HL-60 (cell line): ENCODE data around the gene CENPX.

ENCODE experiments used
- GABPA ChIP-seq: IDR thresholded peaks from 2 replicates; pipeline ENCODE4 v1.6.1; 2012; ENCODE audit warnings: low read depth
- POLR2AphosphoS5 ChIP-seq: IDR thresholded peaks from 2 replicates; pipeline ENCODE4 v1.6.1; 2012; ENCODE audit warnings: low read depth
- SPI1 ChIP-seq: IDR thresholded peaks from 2 replicates; pipeline ENCODE4 v1.6.1; 2012; ENCODE audit warnings: low read depth, mild to moderate bottlenecking, borderline replicate concordance
- TF ChIP-seq, protein P1 (sequence below): IDR thresholded peaks from one replicate; pipeline ENCODE4 v1.5.1; 2011; ENCODE audit warnings: low read length, control low read depth, inconsistent platforms; ENCODE audit not compliant: insufficient read depth

DNA sequence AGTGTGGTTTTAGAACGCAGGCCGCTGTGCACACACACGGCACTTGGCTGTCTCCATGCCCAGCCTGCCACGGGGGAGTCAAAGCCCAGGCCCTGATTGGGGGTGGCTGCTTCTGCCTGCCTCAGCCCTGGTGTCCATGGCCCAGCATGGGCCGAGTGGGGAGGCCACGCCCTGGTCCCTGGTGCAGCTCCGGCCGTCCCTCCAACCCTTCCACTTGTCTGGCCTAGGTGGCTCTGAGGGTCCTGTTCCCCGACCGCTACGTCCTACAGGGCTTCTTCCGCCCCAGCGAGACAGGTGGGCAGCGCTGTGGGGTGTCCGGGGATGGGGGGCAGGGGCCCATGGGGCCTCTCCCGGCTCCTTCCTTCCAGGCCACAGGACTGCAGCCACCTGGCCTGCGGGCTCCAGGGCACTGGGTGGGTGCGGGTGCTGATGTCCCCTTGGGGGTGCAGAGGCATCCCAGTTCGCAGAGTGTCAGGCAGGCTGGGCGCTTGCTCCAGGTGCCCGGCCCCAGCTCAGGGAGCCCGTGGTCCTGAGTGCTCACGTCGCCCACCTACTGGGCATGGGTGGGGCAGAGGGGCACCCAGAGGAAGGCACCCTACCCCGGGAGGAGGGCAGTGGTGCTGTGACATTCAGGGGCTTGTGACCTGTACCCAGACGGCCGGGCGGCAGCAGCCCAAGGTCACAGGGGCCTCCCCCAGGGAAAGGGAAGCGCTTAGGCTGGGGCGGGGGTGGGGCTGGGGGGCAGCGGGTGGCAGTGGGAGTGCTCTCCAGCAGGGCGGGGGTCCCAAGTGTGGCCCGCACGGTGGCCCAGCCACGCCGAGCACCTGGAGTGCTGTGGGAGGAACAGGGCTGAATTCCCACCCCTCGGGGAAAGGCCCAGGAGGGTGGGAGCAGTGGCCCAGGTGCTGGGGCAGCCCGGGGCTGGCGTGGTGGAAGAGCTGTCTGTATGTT, 11.8 kb downstream of the CENPX start:
- TF ChIP-seq, protein P1, sequence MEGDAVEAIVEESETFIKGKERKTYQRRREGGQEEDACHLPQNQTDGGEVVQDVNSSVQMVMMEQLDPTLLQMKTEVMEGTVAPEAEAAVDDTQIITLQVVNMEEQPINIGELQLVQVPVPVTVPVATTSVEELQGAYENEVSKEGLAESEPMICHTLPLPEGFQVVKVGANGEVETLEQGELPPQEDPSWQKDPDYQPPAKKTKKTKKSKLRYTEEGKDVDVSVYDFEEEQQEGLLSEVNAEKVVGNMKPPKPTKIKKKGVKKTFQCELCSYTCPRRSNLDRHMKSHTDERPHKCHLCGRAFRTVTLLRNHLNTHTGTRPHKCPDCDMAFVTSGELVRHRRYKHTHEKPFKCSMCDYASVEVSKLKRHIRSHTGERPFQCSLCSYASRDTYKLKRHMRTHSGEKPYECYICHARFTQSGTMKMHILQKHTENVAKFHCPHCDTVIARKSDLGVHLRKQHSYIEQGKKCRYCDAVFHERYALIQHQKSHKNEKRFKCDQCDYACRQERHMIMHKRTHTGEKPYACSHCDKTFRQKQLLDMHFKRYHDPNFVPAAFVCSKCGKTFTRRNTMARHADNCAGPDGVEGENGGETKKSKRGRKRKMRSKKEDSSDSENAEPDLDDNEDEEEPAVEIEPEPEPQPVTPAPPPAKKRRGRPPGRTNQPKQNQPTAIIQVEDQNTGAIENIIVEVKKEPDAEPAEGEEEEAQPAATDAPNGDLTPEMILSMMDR = no peak
- no peak for TF ChIP-seq SPI1
- TF ChIP-seq POLR2AphosphoS5 = no peak
- TF ChIP-seq GABPA = no peak
